ENCODE measurements around the gene CCDC188.

DNA sequence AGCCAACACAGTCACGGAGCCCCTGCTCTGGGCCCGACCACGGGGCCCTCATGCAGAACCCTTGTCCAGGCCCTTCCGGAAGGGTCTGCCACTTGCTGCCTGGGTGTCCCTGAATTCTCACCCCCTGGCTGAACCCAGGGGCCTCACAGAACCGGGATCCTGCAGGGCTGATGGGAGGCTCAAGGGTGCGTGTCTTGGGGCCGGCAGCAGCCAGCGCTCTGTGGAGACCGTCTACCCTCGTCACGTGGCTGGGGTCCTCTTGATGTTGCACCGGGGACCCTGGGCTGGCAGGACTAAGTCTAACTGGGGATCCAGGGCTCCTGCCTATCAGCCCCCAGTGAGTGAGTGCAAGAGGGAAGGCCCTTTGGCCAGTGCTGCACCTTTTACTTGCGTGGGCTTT, 19.3 kb upstream of the CCDC188 start:
- TF ChIP-seq, protein P1, sequence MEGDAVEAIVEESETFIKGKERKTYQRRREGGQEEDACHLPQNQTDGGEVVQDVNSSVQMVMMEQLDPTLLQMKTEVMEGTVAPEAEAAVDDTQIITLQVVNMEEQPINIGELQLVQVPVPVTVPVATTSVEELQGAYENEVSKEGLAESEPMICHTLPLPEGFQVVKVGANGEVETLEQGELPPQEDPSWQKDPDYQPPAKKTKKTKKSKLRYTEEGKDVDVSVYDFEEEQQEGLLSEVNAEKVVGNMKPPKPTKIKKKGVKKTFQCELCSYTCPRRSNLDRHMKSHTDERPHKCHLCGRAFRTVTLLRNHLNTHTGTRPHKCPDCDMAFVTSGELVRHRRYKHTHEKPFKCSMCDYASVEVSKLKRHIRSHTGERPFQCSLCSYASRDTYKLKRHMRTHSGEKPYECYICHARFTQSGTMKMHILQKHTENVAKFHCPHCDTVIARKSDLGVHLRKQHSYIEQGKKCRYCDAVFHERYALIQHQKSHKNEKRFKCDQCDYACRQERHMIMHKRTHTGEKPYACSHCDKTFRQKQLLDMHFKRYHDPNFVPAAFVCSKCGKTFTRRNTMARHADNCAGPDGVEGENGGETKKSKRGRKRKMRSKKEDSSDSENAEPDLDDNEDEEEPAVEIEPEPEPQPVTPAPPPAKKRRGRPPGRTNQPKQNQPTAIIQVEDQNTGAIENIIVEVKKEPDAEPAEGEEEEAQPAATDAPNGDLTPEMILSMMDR (IDR thresholded peaks at IDR 0.05) = no peak
- TF ChIP-seq POLR2A (IDR thresholded peaks at IDR 0.05) = no peak
